Memory B cell (primary cell): ENCODE results near the gene ELL3.

ENCODE experiments used
- ATAC-seq: fragments of 150-1000 bp; cut with Tn5 transposase; 2 replicates; pipeline ENCODE4 v1.10.0; 2021; ENCODE audit warnings: low read depth, mild to moderate bottlenecking, moderate library complexity
- DNase-seq, 2 donors: peaks; one replicate each; pipeline ENCODE4 v3.0.0; 2022; ENCODE audit warnings: low spot score in 2 of 2
- H3K27ac Mint-ChIP-seq: one replicate; pipeline ENCODE4 v1.8.0; 2022; ENCODE audit warnings: mild to moderate bottlenecking, moderate library complexity, mixed read lengths
- H3K27me3 Mint-ChIP-seq: one replicate; pipeline ENCODE4 v1.8.0; 2022; ENCODE audit warnings: mixed read lengths
- H3K36me3 Mint-ChIP-seq: one replicate; pipeline ENCODE4 v1.8.0; 2022; ENCODE audit warnings: mild to moderate bottlenecking, mixed read lengths
- H3K4me1 Mint-ChIP-seq: one replicate; pipeline ENCODE4 v1.8.0; 2022; ENCODE audit warnings: mixed read lengths
- H3K4me3 Mint-ChIP-seq: one replicate; pipeline ENCODE4 v1.8.0; 2022; ENCODE audit warnings: mild to moderate bottlenecking, moderate library complexity, mixed read lengths
- H3K9me3 Mint-ChIP-seq: one replicate; pipeline ENCODE4 v1.8.0; 2022; ENCODE audit warnings: mixed read lengths

The ELL3 gene

GRCh38 chr15:43796566-43796965, 19.8 kb upstream of the ELL3 start:
- H3K36me3 Mint-ChIP-seq = peaks cover 40% of the 10 kb centered on the region
- DNase-seq (no peak), ATAC-seq (no peak)
- H3K9me3 Mint-ChIP-seq = no peaks in the 10 kb centered on the region
- H3K4me1 Mint-ChIP-seq = peaks cover 45% of the 10 kb centered on the region
- no peak overlapping the region for H3K27ac Mint-ChIP-seq
- H3K4me3 Mint-ChIP-seq = no peak overlapping the region
- H3K27me3 Mint-ChIP-seq = no peaks in the 10 kb centered on the region

- Mint-ChIP-seq H3K36me3 (peaks cover 40% of the 10 kb centered on the region), H3K27me3 (no peaks in the 10 kb centered on the region), H3K27ac (no peak overlapping the region), H3K4me3 (no peak overlapping the region), H3K9me3 (no peaks in the 10 kb centered on the region), H3K4me1 (peaks cover 42% of the 10 kb centered on the region)
- DNase-seq = no peak
- no peak for ATAC-seq
These were observed 19.2 kb upstream of the ELL3 start for GRCh38 chr15:43795997-43796396.

- no peak for ATAC-seq
- peaks cover 36% of the 10 kb centered on the region for H3K36me3 Mint-ChIP-seq
- DNase-seq = no peak
- no peak overlapping the region for H3K4me3 Mint-ChIP-seq
- H3K27me3 Mint-ChIP-seq = no peaks in the 10 kb centered on the region
- no peak overlapping the region for H3K27ac Mint-ChIP-seq
- peaks cover 36% of the 10 kb centered on the region for H3K4me1 Mint-ChIP-seq
- H3K9me3 Mint-ChIP-seq = no peaks in the 10 kb centered on the region
These were observed 18.4 kb upstream of the ELL3 start for GRCh38 chr15:43795197-43795596.

- Mint-ChIP-seq H3K4me3 (peak overlapping the region; percentile 49), H3K9me3 (no peaks in the 10 kb centered on the region), H3K36me3 (peaks cover 33% of the 10 kb centered on the region), H3K27ac (peak overlapping the region; percentile 42), H3K27me3 (no peaks in the 10 kb centered on the region), H3K4me1 (peaks cover 32% of the 10 kb centered on the region)
- DNase-seq = no peak
- ATAC-seq = no peak
These were observed 17.7 kb upstream of the ELL3 start for GRCh38 chr15:43794269-43795037.

- peaks cover 26% of the 10 kb centered on the region for H3K36me3 Mint-ChIP-seq
- peaks cover 30% of the 10 kb centered on the region for H3K4me1 Mint-ChIP-seq
- H3K27me3 Mint-ChIP-seq = no peaks in the 10 kb centered on the region
- H3K9me3 Mint-ChIP-seq = no peaks in the 10 kb centered on the region
- no peak for DNase-seq
- peak overlapping the region; percentile 95 for H3K4me3 Mint-ChIP-seq
- no peak for ATAC-seq
- peak overlapping the region; percentile 96 for H3K27ac Mint-ChIP-seq
These were observed 16.9 kb upstream of the ELL3 start for GRCh38 chr15:43793647-43794046.

- H3K4me3 Mint-ChIP-seq = peak overlapping the region; percentile 95
- peaks cover 23% of the 10 kb centered on the region for H3K36me3 Mint-ChIP-seq
- H3K27ac Mint-ChIP-seq = peak overlapping the region; percentile 96
- no peak for ATAC-seq
- no peaks in the 10 kb centered on the region for H3K9me3 Mint-ChIP-seq
- peaks cover 30% of the 10 kb centered on the region for H3K4me1 Mint-ChIP-seq
- no peaks in the 10 kb centered on the region for H3K27me3 Mint-ChIP-seq
- no peak for DNase-seq
These were observed 16.2 kb upstream of the ELL3 start for GRCh38 chr15:43792761-43793476.

GRCh38 chr15:43791993-43792760, 15.4 kb upstream of the ELL3 start, which contains the start of gene SERF2:
Gene SERF2 (plus strand): TSS chr15:43792320. CDS start chr15:43792377, 57 bp downstream.
- peaks cover 30% of the 10 kb centered on the region for H3K4me1 Mint-ChIP-seq
- peaks cover 23% of the 10 kb centered on the region for H3K36me3 Mint-ChIP-seq

GRCh38 chr15:43789409-43789808, 12.6 kb upstream of the ELL3 start:
- Mint-ChIP-seq H3K27me3 (peaks cover 3% of the 10 kb centered on the region), H3K36me3 (peaks cover 10% of the 10 kb centered on the region), H3K9me3 (no peaks in the 10 kb centered on the region), H3K4me1 (peaks cover 22% of the 10 kb centered on the region), H3K4me3 (peak overlapping the region; percentile 71), H3K27ac (peak overlapping the region; percentile 90)
- peak; percentile 39 for ATAC-seq
- peak in 1 of 2 donors; percentile 26 for DNase-seq

More at GRCh38 chr15:43791993-43792760, 15.4 kb upstream of the ELL3 start, which contains the start of gene SERF2:
- no peaks in the 10 kb centered on the region for H3K27me3 Mint-ChIP-seq
- H3K4me3 Mint-ChIP-seq = peak within 1 kb of the TSS; percentile 95
- H3K9me3 Mint-ChIP-seq = no peaks in the 10 kb centered on the region
- peak within 1 kb of the TSS; percentile 96 for H3K27ac Mint-ChIP-seq
- DNase-seq (peak; percentile 92 to 97), ATAC-seq (peak; percentile 84)

- Mint-ChIP-seq H3K36me3 (peaks cover 3% of the 10 kb centered on the region), H3K27ac (no peak overlapping the region), H3K27me3 (peaks cover 2% of the 10 kb centered on the region), H3K4me1 (peaks cover 17% of the 10 kb centered on the region), H3K4me3 (no peak overlapping the region), H3K9me3 (no peaks in the 10 kb centered on the region)
- ATAC-seq = no peak
- DNase-seq = no peak
These were observed 2.2 kb upstream of the ELL3 start for GRCh38 chr15:43779016-43779415.

GRCh38 chr15:43777267-43777914, 625 bp upstream of the ELL3 start:
- no peaks in the 10 kb centered on the region for H3K9me3 Mint-ChIP-seq
- peaks cover 15% of the 10 kb centered on the region for H3K4me1 Mint-ChIP-seq
- ATAC-seq = peak; percentile 53
- H3K36me3 Mint-ChIP-seq = peaks cover 8% of the 10 kb centered on the region
- peaks cover 2% of the 10 kb centered on the region for H3K27me3 Mint-ChIP-seq
- peak overlapping the region; percentile 90 for H3K27ac Mint-ChIP-seq
- DNase-seq = peak; percentile 75 to 83
- H3K4me3 Mint-ChIP-seq = peak overlapping the region; percentile 93

- Mint-ChIP-seq H3K4me1 (peaks cover 13% of the 10 kb centered on the region), H3K27ac (peak overlapping the region; percentile 90), H3K4me3 (peak overlapping the region; percentile 93), H3K36me3 (peaks cover 12% of the 10 kb centered on the region), H3K9me3 (no peaks in the 10 kb centered on the region), H3K27me3 (peaks cover 2% of the 10 kb centered on the region)
- DNase-seq (peak; percentile 76 to 82), ATAC-seq (peak; percentile 77)
These were observed 557 bp downstream of the ELL3 start for GRCh38 chr15:43776101-43776717.

GRCh38 chr15:43775411-43775965, 1.3 kb downstream of the ELL3 start:
- Mint-ChIP-seq H3K4me3 (peak overlapping the region; percentile 93), H3K36me3 (peaks cover 16% of the 10 kb centered on the region), H3K4me1 (peaks cover 13% of the 10 kb centered on the region), H3K27ac (peak overlapping the region; percentile 90), H3K27me3 (no peaks in the 10 kb centered on the region), H3K9me3 (no peaks in the 10 kb centered on the region)
- ATAC-seq (no peak), DNase-seq (no peak)

GRCh38 chr15:43774062-43774461, 2.7 kb downstream of the ELL3 start:
- Mint-ChIP-seq H3K27ac (no peak overlapping the region), H3K27me3 (no peaks in the 10 kb centered on the region), H3K36me3 (peaks cover 21% of the 10 kb centered on the region), H3K9me3 (no peaks in the 10 kb centered on the region), H3K4me3 (no peak overlapping the region), H3K4me1 (peaks cover 20% of the 10 kb centered on the region)
- DNase-seq (no peak), ATAC-seq (no peak)
